DMS114 treated with DMSO at 0.1 percent for 48 hours (cell line): Measurements from ENCODE around the gene ATP11A.

ENCODE experiments used
- DNase-seq: peaks from one replicate; lab custom pipeline; 2025; ENCODE audit not compliant: unreplicated experiment; lab: John Stamatoyannopoulos, UW

Gene ATP11A

GRCh38 chr13:112899281-112900225 is 209.7 kb downstream of the ATP11A start:
- no peak for DNase-seq

DNA sequence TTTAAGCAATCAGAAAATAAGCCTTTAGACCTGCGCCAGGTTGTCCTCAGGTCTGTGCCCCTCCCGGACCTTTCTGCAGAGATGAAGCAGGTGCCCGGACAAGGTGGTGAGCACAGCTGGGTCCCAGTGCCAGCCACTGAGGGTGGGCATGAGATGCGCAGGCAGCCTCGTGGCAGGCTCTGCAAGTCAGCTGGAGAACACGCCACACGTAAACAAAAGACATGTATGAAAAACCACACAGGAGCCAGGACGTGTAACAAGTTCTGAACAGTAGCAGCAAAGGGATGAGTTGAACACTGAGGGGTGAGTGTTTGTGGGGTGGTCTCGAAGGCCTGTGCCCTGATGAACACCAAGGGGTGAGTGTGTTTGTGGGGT is 210.4 kb downstream of the ATP11A start:
- DNase-seq: no peak

DNA sequence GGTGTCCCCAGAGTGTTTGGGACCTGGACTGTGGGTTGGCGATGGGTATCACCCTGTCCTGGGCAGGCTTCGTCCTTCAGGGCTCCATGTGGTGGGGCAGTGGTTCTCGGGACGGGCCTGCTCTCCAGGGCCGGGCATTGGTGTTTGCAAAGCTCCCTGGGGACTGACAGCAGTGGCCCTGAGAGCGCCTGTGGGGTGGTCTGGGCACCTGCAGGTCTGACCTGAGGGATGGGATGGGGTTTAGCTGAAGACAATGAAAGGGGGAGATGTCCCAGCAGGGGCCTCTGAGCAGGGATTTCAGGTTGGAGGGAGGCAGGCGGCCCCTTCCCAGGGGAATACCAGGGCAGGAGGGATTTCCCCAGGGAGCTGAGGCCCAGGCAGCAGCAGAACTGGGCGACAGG is 210.9 kb downstream of the ATP11A start:
- DNase-seq: no peak

- DNase-seq: no peak
These were observed 212.3 kb downstream of the ATP11A start for GRCh38 chr13:112902101-112902651.

GRCh38 chr13:112902669-112903068 is 212.8 kb downstream of the ATP11A start:
- DNase-seq: no peak

GRCh38 chr13:112903071-112903577 is 213.3 kb downstream of the ATP11A start:
- DNase-seq: no peak

DNA sequence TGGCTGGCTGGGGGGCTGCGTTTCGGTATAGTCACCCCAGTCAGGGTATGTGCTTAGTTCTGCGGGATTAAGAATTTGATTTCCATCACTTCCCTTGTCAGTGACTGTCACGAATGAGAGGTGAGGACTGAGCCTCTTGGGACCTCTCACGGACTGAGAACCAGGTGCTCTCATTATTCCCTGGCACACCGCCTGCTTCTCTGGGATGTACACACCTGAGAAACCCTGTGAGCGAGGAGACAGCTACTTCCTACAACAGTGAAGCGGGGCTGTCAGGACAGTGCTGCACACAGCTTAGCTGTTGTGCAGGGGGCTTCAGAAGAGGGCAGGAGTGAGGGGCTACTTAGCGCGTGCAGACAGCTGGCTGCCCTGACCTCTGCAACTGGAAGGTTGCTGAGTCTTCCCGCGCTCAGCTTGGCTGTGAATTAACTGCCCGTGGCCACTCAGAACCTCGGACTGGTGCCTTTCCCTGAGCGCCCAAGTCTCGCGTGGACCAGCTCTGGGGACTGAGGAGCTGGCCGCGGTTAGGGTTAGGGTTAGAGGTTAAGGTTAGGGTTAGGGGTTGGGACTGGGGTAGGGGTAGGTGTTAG is 213.9 kb downstream of the ATP11A start:
- DNase-seq: no peak

GRCh38 chr13:112904436-112904960 is 214.7 kb downstream of the ATP11A start:
- DNase-seq: no peak

- no peak for DNase-seq
These were observed 215.2 kb downstream of the ATP11A start for GRCh38 chr13:112905086-112905485.

GRCh38 chr13:112905619-112905989 is 215.8 kb downstream of the ATP11A start:
- DNase-seq: no peak

GRCh38 chr13:112905990-112906641 is 216.3 kb downstream of the ATP11A start:
- DNase-seq: no peak

GRCh38 chr13:112907286-112907685 is 217.4 kb downstream of the ATP11A start:
- DNase-seq: no peak

DNA sequence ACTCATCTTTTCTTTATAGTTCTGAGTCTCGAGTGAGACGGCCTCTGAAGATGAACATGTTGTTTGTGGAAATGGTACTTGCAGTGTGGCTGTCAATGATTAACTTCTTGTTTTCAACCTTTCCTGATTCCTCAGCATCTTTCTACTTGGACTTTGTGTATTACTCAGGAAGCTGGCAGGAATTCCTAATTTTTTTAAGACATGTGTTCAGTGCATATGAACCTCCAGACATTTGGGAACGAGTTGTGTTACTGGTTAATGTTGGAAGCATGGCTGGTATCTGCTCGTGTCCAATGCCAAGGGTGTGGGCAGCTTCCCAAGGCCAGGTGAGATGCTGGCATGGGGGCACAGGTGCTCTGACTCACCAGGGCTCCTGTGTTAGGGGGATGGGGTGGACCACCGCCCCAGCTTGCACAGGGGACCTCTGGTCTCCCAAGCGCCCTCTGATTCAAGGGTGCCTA is 218.1 kb downstream of the ATP11A start:
- no peak for DNase-seq

DNA sequence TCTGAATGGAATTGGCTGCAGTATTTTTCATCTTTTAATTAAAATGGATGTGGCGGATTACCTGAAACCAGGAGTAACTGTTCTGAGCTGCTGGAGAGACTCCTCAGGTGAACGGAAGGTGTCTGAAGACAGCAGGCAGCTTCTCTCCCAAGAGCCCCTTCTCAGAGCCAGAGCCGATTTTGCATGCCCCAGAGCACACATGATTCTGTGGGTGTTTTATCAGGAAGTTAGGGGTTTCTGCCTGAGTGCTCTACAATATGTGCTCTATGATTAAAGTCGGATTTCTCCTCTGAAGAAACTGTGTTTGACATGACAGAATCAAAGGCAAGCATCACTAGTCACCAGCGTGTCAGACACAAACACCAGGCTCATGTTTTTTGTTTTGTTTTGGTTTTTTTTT is 218.5 kb downstream of the ATP11A start:
- DNase-seq: no peak

GRCh38 chr13:112910016-112910415 is 220.2 kb downstream of the ATP11A start:
- no peak for DNase-seq

GRCh38 chr13:112910616-112911280 is 220.9 kb downstream of the ATP11A start:
- no peak for DNase-seq

GRCh38 chr13:112911285-112911701 is 221.5 kb downstream of the ATP11A start:
- no peak for DNase-seq

DNA sequence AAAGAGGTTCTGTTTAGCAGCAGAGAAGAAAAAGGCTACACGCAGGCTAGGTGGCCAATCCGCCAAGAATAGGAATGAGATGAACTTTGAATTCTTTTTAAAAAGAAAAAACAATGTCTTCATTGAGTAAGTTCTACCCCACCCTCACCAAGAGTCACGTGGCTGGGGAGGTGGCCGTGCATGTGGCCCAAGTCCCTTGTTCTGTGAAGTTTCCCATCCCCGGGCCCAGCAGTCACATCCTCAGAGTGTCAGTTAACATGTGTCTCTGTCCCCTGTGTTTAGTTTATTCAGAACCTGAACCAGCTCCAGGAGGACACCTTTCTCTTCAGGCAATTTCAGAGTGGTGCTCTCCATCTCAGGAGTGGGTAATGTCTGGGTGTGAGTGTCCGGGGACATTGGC is 222.0 kb downstream of the ATP11A start:
- no peak for DNase-seq

- no peak for DNase-seq
These were observed 223.0 kb downstream of the ATP11A start for GRCh38 chr13:112912726-112913440.

- DNase-seq: no peak
These were observed 226.5 kb downstream of the ATP11A start for GRCh38 chr13:112916296-112916695.
